PC-3 (cell line): ENCODE results near the gene GSG1. TPM values are rescaled to one million over a fixed set of nuclear protein-coding genes. Genes with fewer than 3 reads are reported as not detected.

ENCODE experiments used
- ATAC-seq: fragments of 200-7000 bp; cut with Tn5 transposase; 2 replicates; pipeline ENCODE4 v1.9.1; 2020; ENCODE audit warnings: mild to moderate bottlenecking, moderate library complexity
- BruUV-seq: library from RNA; stranded (reverse); fragments of 400-500 nt; replicated peaks from 2 replicates; lab custom pipeline; 2021; lab: Mats Ljungman, UMichigan
- CTCF ChIA-PET: fragments of 300-600 bp; sonication (Branson Sonifier 250); formaldehyde crosslinking; loops from one replicate; lab custom pipeline; 2022; ENCODE audit warnings: antibody characterized with exemption; lab: Charles Lee
- POLR2A ChIA-PET: fragments of 300-600 bp; sonication (Branson Sonifier 250); formaldehyde crosslinking; loops from one replicate; lab custom pipeline; 2022; ENCODE audit warnings: antibody characterized with exemption; ENCODE audit not compliant: unreplicated experiment; lab: Charles Lee
- DNase-seq: peaks from one replicate; pipeline ENCODE4 v3.0.0-alpha.2; 2015
- H2AFZ ChIP-seq: fragments of 300-600 bp; sonication (generic); 2 replicates; pipeline ENCODE4 v1.6.0; 2016; ENCODE audit warnings: antibody characterized with exemption, low read length
- H3F3A ChIP-seq: fragments of 300-600 bp; sonication (generic); one replicate; pipeline ENCODE4 v1.6.0; 2017; ENCODE audit warnings: antibody characterized with exemption, low read length, control low read depth, mild to moderate bottlenecking; ENCODE audit not compliant: unreplicated experiment
- H3K27ac ChIP-seq: fragments of 300-600 bp; sonication (generic); 2 replicates; pipeline ENCODE4 v1.5.1; 2016; ENCODE audit warnings: mild to moderate bottlenecking, low read length
- H3K27me3 ChIP-seq: fragments of 300-600 bp; sonication (generic); 2 replicates; pipeline ENCODE4 v1.6.1; 2016; ENCODE audit warnings: low read length, mixed read lengths
- H3K36me3 ChIP-seq: fragments of 300-600 bp; sonication (generic); 2 replicates; pipeline ENCODE4 v1.6.1; 2016; ENCODE audit warnings: low read depth, mixed run types, low read length, mixed read lengths
- H3K4me1 ChIP-seq: fragments of 300-600 bp; sonication (generic); 2 replicates; pipeline ENCODE4 v1.5.1; 2016; ENCODE audit warnings: low read length; ENCODE audit not compliant: insufficient read depth
- H3K4me2 ChIP-seq: fragments of 300-600 bp; sonication (generic); 2 replicates; pipeline ENCODE4 v1.6.0; 2016; ENCODE audit warnings: low read length
- H3K4me3 ChIP-seq: fragments of 300-600 bp; sonication (generic); 2 replicates; pipeline ENCODE4 v1.5.1; 2016; ENCODE audit warnings: mild to moderate bottlenecking, low read length, mixed read lengths
- H3K79me2 ChIP-seq: fragments of 300-600 bp; sonication (generic); 2 replicates; pipeline ENCODE4 v1.6.1; 2017; ENCODE audit warnings: low read length, mixed read lengths
- H3K9ac ChIP-seq: fragments of 300-600 bp; sonication (generic); 2 replicates; pipeline ENCODE4 v1.6.0; 2016; ENCODE audit warnings: mild to moderate bottlenecking, low read length
- H3K9me2 ChIP-seq: fragments of 300-600 bp; sonication (generic); replicated peaks from 2 replicates; pipeline ENCODE4 v1.6.1; 2016; ENCODE audit warnings: mixed run types, low read length, mixed read lengths
- H3K9me3 ChIP-seq: fragments of 300-600 bp; sonication (generic); 2 replicates; pipeline ENCODE4 v1.6.1; 2016; ENCODE audit warnings: low read length, mixed read lengths
- H4K20me1 ChIP-seq: fragments of 300-600 bp; sonication (generic); 2 replicates; pipeline ENCODE4 v1.6.1; 2016; ENCODE audit warnings: low read length, mixed read lengths
- EZH2 ChIP-seq: fragments of 300-600 bp; sonication (generic); IDR thresholded peaks from one replicate; pipeline ENCODE4 v1.6.1; 2017; ENCODE audit warnings: antibody characterized with exemption, mild to moderate bottlenecking, low read length; ENCODE audit not compliant: unreplicated experiment
- EZH2phosphoT487 ChIP-seq: fragments of 300-600 bp; sonication (generic); IDR thresholded peaks from 2 replicates; pipeline ENCODE4 v1.6.1; 2018; ENCODE audit warnings: mild to moderate bottlenecking, antibody characterized with exemption, low read length, borderline replicate concordance
- intact Hi-C: fragments of 100-400 bp; cut with micrococcal nuclease; formaldehyde crosslinking; loops from 2 replicates; pipeline ENCODE4 v1.9.0; 2023
- total RNA-seq: library from RNA; depleted of rRNA; stranded (reverse); fragments of >200 nt; gene quantifications from 2 replicates; pipeline ENCODE4 v1.2.3, GENCODE V29; 2014
- TF ChIP-seq, protein P1 (sequence below): fragments of 300-600 bp; sonication (generic); conservative IDR thresholded peaks from 2 replicates; pipeline ENCODE4 v1.5.1; 2017; ENCODE audit warnings: antibody characterized with exemption, low read depth, mild to moderate bottlenecking, low read length

GSG1 gene
- total RNA-seq, 1 experiment from 2014 or later = 0.77 TPM

DNA sequence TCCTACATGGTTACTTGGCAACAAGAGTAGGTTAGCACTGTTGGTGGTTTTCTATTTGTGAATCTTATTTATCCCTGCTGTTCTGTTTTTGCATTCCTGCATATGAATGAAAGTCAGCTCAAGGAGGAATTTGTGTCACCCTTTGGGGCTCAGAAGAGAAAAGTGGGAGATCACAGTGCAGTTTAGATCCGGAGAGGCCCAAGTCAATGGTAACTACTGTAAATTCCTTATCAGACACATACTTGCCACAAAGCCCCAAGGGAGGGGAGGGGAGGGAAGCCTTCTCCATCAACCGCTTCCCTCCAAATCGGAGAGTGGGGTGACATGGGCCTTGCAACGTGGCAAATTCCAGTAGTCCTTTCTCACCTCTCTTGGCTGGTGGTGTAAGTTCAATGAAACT lies 15.0 kb downstream of the GSG1 start:
- H3K4me3 ChIP-seq = no peak overlapping the region
- H3K9me2 ChIP-seq = no peaks in the 10 kb centered on the region
- no peaks in the 10 kb centered on the region for H3K79me2 ChIP-seq
- no peak overlapping the region for H3K9ac ChIP-seq
- no TSS peak for BruUV-seq
- no peaks in the 10 kb centered on the region for H3K27me3 ChIP-seq
- H3K36me3 ChIP-seq = no peaks in the 10 kb centered on the region
- no peak overlapping the region for H3K27ac ChIP-seq
- TF ChIP-seq EZH2 (no peak), EZH2phosphoT487 (no peak)
- TF ChIP-seq, protein P1, sequence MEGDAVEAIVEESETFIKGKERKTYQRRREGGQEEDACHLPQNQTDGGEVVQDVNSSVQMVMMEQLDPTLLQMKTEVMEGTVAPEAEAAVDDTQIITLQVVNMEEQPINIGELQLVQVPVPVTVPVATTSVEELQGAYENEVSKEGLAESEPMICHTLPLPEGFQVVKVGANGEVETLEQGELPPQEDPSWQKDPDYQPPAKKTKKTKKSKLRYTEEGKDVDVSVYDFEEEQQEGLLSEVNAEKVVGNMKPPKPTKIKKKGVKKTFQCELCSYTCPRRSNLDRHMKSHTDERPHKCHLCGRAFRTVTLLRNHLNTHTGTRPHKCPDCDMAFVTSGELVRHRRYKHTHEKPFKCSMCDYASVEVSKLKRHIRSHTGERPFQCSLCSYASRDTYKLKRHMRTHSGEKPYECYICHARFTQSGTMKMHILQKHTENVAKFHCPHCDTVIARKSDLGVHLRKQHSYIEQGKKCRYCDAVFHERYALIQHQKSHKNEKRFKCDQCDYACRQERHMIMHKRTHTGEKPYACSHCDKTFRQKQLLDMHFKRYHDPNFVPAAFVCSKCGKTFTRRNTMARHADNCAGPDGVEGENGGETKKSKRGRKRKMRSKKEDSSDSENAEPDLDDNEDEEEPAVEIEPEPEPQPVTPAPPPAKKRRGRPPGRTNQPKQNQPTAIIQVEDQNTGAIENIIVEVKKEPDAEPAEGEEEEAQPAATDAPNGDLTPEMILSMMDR = no peak
- peaks cover 19% of the 10 kb centered on the region for H3K4me1 ChIP-seq
- ChIA-PET POLR2A (no interaction called here), CTCF (no interaction called here)
- H2AFZ ChIP-seq = no peak overlapping the region
- H3F3A ChIP-seq = no peaks in the 10 kb centered on the region
- DNase-seq (no peak), ATAC-seq (no peak)
- H3K9me3 ChIP-seq = no peaks in the 10 kb centered on the region
- intact Hi-C loops = no loop called here
- H4K20me1 ChIP-seq = no peaks in the 10 kb centered on the region
- no peak overlapping the region for H3K4me2 ChIP-seq

DNA sequence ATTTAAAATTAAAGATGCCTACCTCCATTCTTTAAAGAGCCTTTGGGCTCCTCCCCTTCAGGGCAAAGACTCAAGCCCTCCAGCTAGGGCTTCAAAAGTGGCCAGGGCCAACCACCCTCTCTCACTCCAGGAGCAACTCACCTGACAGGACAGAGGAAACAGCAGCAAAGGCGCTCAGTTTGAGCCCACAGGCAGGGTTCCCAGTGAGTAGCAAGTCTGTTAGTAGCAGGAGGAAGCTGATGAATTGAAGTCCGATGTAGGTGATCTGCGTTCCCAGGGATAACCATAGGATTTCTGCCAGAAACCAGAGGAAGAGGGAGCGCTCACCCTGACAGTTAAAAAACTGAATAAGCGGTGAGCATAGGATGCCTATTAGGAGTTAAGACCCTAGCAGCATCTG lies 15.7 kb downstream of the GSG1 start:
- no peak for DNase-seq
- no peak overlapping the region for H3K4me3 ChIP-seq
- H3K27ac ChIP-seq = no peak overlapping the region
- H3K9me3 ChIP-seq = no peaks in the 10 kb centered on the region
- H3K9me2 ChIP-seq = no peaks in the 10 kb centered on the region
- no peaks in the 10 kb centered on the region for H4K20me1 ChIP-seq
- H3K4me1 ChIP-seq = peaks cover 13% of the 10 kb centered on the region
- CTCF ChIA-PET = no interaction called here
- H3K36me3 ChIP-seq = no peaks in the 10 kb centered on the region
- H3K4me2 ChIP-seq = no peak overlapping the region
- no TSS peak for BruUV-seq
- H3F3A ChIP-seq = no peaks in the 10 kb centered on the region
- no peaks in the 10 kb centered on the region for H3K79me2 ChIP-seq
- TF ChIP-seq, protein P1 = no peak
- no peak for TF ChIP-seq EZH2phosphoT487
- no peak for TF ChIP-seq EZH2
- no peak overlapping the region for H3K9ac ChIP-seq
- no peak overlapping the region for H2AFZ ChIP-seq
- POLR2A ChIA-PET = no interaction called here
- no peaks in the 10 kb centered on the region for H3K27me3 ChIP-seq
- no peak for ATAC-seq
- intact Hi-C loops = no loop called here

DNA sequence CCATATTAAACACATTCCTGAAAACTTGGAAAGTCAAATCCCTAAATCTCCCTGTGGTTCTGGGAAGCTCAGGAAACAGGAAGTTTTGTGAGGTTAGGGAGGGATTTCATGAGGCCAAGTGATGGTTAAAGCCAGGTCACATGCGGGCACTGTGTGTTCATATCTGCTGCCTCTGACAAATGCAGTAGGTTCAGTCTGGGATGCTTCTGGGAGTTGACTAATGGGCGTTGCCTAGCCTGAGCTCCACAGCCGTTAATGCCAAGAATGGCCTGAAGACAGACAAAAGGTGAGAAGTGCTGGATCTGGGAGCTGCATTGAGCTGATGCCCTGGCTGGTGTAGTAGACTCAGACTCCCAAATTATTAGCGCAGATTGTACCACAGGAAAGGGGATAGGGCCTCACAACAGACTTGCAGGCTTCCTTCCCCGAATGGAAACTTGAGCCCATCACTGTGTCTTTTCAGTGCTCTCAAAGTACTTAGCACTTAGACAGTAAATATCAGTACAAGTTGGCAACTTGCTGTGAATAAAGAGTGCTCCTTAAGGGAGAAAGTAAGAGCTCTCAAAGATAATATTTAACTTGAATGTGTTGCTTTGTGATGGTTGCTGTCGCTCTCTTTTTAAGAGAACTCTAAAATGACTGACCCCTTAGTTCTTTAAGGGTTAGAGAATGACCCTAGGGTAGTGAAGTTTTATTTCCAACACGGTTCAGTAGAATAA lies 17.3 kb downstream of the GSG1 start:
- no peaks in the 10 kb centered on the region for H3K27me3 ChIP-seq
- no TSS peak for BruUV-seq
- CTCF ChIA-PET = no interaction called here

More for the DNA sequence above, 17.3 kb downstream of the GSG1 start:
- H2AFZ ChIP-seq = no peak overlapping the region
- no peaks in the 10 kb centered on the region for H3K4me1 ChIP-seq
- no peaks in the 10 kb centered on the region for H3K79me2 ChIP-seq
- H3F3A ChIP-seq = no peaks in the 10 kb centered on the region
- no peaks in the 10 kb centered on the region for H3K36me3 ChIP-seq
- no peaks in the 10 kb centered on the region for H3K9me3 ChIP-seq
- no peak for DNase-seq
- no peak overlapping the region for H3K4me2 ChIP-seq
- ATAC-seq = no peak
- no peak overlapping the region for H3K4me3 ChIP-seq
- TF ChIP-seq EZH2 (no peak), EZH2phosphoT487 (no peak)
- TF ChIP-seq, protein P1 = no peak
- no peak overlapping the region for H3K27ac ChIP-seq
- intact Hi-C loops = no loop called here
- H3K9me2 ChIP-seq = no peaks in the 10 kb centered on the region
- POLR2A ChIA-PET = no interaction called here
- no peak overlapping the region for H3K9ac ChIP-seq
- no peaks in the 10 kb centered on the region for H4K20me1 ChIP-seq
